ENCODE data around the gene FAM151B. TPM values are rescaled to one million over a fixed set of nuclear protein-coding genes. Genes with fewer than 3 reads are reported as not detected.

The FAM151B gene
- total and polyA plus RNA-seq, 2 experiments from 2014 or later = 0.55 TPM; not detected in 1

- TF ChIP-seq ZNF462 (CRISPR knock-in tag; IDR thresholded peaks at IDR 0.05) = no peak
- no peak for TF ChIP-seq ETS1 (IDR thresholded peaks at IDR 0.05)
These were observed 77.4 kb downstream of the FAM151B start (continued) for GRCh38 chr5:80565330-80565729.

GRCh38 chr5:80566711-80567259, 78.9 kb downstream of the FAM151B start:
- Mint-ChIP-seq H3K4me1 (peaks cover 20% of the 10 kb centered on the region), H3K4me3 (no peak overlapping the region)

More at GRCh38 chr5:80566711-80567259, 78.9 kb downstream of the FAM151B start:
- Histone ChIP-seq H3K4me3 (no peak overlapping the region), H3K36me3 (ENCODE audit: insufficient read depth) (no peaks in the 10 kb centered on the region), H3K4me2 (no peak overlapping the region), H4K20me1 (replicated peaks; ENCODE audit: insufficient read depth) (no peaks in the 10 kb centered on the region), H3K9me2 (ENCODE audit: insufficient read depth) (no peaks in the 10 kb centered on the region), H3K27me3 (ENCODE audit: insufficient read depth) (peaks cover 53% of the 10 kb centered on the region), H2AFZ (no peak overlapping the region), H3K79me2 (replicated peaks; ENCODE audit: insufficient read depth) (no peaks in the 10 kb centered on the region), H3K4me1 (ENCODE audit: insufficient read depth) (peaks cover 12% of the 10 kb centered on the region), H3K27ac (ENCODE audit: low read depth) (no peak overlapping the region), H3F3A (replicated peaks; ENCODE audit: low read depth) (peaks cover 8% of the 10 kb centered on the region; the same call in 1 of the 2 replicates)
- H3K27ac Mint-ChIP-seq = no peak overlapping the region
- TF ChIP-seq POLR2AphosphoS5 (IDR thresholded peaks at IDR 0.05; ENCODE audit: low read depth) = no peak
- peaks cover 35% of the 10 kb centered on the region for H3K27me3 Mint-ChIP-seq (ENCODE audit: insufficient read depth, low read depth, poor library complexity)
- H3K9me3 Mint-ChIP-seq = no peaks in the 10 kb centered on the region; the same call in 2 of the 3 replicates
- DNase-seq (ENCODE audit: low spot score) = no peak
- no peak for ATAC-seq
- H3K36me3 Mint-ChIP-seq (ENCODE audit: low read depth) = no peaks in the 10 kb centered on the region; the same call in 2 of the 3 replicates

All from GM23338 (cell line).